H1 (cell line): ENCODE measurements around the gene ABCC9. TPM values are rescaled to one million over a fixed set of nuclear protein-coding genes. Genes with fewer than 3 reads are reported as not detected.

Experiments used
- CTCF ChIA-PET: fragments of 300-600 bp; sonication (Branson Sonifier 250); formaldehyde crosslinking; loops from one replicate; lab custom pipeline; 2021; ENCODE audit not compliant: partially characterized antibody; lab: Charles Lee
- POLR2A ChIA-PET: fragments of 300-600 bp; sonication (Branson Sonifier 250); formaldehyde crosslinking; loops from one replicate; lab custom pipeline; 2021; ENCODE audit warnings: inconsistent platforms; ENCODE audit not compliant: partially characterized antibody; lab: Charles Lee
- DNase-seq, 2 experiments: peaks; one replicate each; pipeline versions ENCODE4 v3.0.0 to v3.0.0-alpha.2; 2010 to 2022; ENCODE audit warnings: low spot score in 2 of 2, low read depth in 1 of 2, mixed read lengths in 1 of 2
- FAIRE-seq: peaks from 2 replicates; lab custom pipeline; 2011; peaks lifted over from hg19 to GRCh38; lab: Jason Lieb, UNC
- H2AFZ ChIP-seq: 2 replicates; pipeline ENCODE4 v1.8.1; 2012; ENCODE audit warnings: low read length, inconsistent platforms
- H2AK5ac ChIP-seq: 2 replicates; pipeline ENCODE4 v1.6.1; 2013; ENCODE audit warnings: low read depth, low read length
- H2BK120ac ChIP-seq: replicated peaks from 2 replicates; pipeline ENCODE3; 2013; ENCODE audit warnings: low read depth, low read length, inconsistent platforms
- H2BK12ac ChIP-seq: 2 replicates; pipeline ENCODE4 v1.6.1; 2013; ENCODE audit warnings: low read depth, low read length
- H2BK15ac ChIP-seq: 2 replicates; pipeline ENCODE4 v1.6.1; 2013; ENCODE audit warnings: low read length
- H2BK20ac ChIP-seq: 2 replicates; pipeline ENCODE4 v1.6.1; 2013; ENCODE audit warnings: low read length
- H2BK5ac ChIP-seq: 2 replicates; pipeline ENCODE4 v1.6.1; 2013; ENCODE audit warnings: low read depth, low read length
- H3K14ac ChIP-seq: 2 replicates; pipeline ENCODE4 v1.6.1; 2013; ENCODE audit warnings: inconsistent platforms; ENCODE audit not compliant: insufficient read length
- H3K18ac ChIP-seq: 2 replicates; pipeline ENCODE4 v1.6.1; 2013; ENCODE audit warnings: low read length; ENCODE audit errors: extremely low read depth
- H3K23ac ChIP-seq: 2 replicates; pipeline ENCODE4 v1.6.1; 2013; ENCODE audit warnings: inconsistent platforms; ENCODE audit not compliant: insufficient read length
- H3K23me2 ChIP-seq: 2 replicates; pipeline ENCODE4 v1.6.1; 2013; ENCODE audit warnings: low read depth, low read length
- H3K27ac ChIP-seq: 2 replicates; pipeline ENCODE4 v1.6.1; 2011; ENCODE audit warnings: low read depth, low read length, inconsistent platforms
- H3K27me3 ChIP-seq, 4 experiments: replicated peaks in 1 of 4; 1 replicate in 1 of 4; 2 replicates in 3 of 4; pipeline versions ENCODE4 v1.6.1 to v1.8.1; 2011 to 2013; ENCODE audit warnings: low read length in 3 of 4, mild to moderate bottlenecking in 3 of 4, inconsistent platforms in 2 of 4, mixed read lengths in 2 of 4, moderate library complexity in 1 of 4; ENCODE audit not compliant: control insufficient read depth in 3 of 4, insufficient read depth in 3 of 4; ENCODE audit errors: extremely low read depth in 1 of 4
- H3K36me3 ChIP-seq, 4 experiments: 2 replicates each; pipeline versions ENCODE4 v1.6.1 to v1.8.1; 2011 to 2013; ENCODE audit warnings: mild to moderate bottlenecking in 4 of 4, low read length in 3 of 4, moderate library complexity in 2 of 4, control low read depth in 1 of 4, inconsistent platforms in 1 of 4; ENCODE audit not compliant: insufficient read depth in 4 of 4, control insufficient read depth in 2 of 4
- H3K4ac ChIP-seq: replicated peaks from 2 replicates; pipeline ENCODE3; 2013; ENCODE audit warnings: low read length, low read depth, mixed read lengths, inconsistent platforms; ENCODE audit not compliant: insufficient read length
- H3K4me1 ChIP-seq, 4 experiments: replicated peaks in 1 of 4; 1 replicate in 1 of 4; 2 replicates in 3 of 4; pipeline versions ENCODE4 v1.6.1 to v1.8.1; 2011 to 2013; ENCODE audit warnings: low read length in 3 of 4, inconsistent platforms in 2 of 4, mixed read lengths in 1 of 4; ENCODE audit not compliant: insufficient read depth in 4 of 4, control insufficient read depth in 3 of 4
- H3K4me2 ChIP-seq, 2 experiments: 2 replicates each; pipeline versions ENCODE4 v1.6.1 to v1.8.1; 2011 to 2013; ENCODE audit warnings: low read depth in 2 of 2, low read length in 2 of 2, control low read depth in 1 of 2, inconsistent platforms in 1 of 2, mild to moderate bottlenecking in 1 of 2; ENCODE audit not compliant: insufficient read depth in 1 of 2
- H3K4me3 ChIP-seq, 4 experiments: fragments of 200-600, 300-600 bp in 1 of 4; sonication (generic), shearing (Covaris generic), sonication (Bioruptor Twin) in 1 of 4; 2 replicates each; pipeline versions ENCODE4 v1.5.1 to v1.8.1; 2011 to 2016; ENCODE audit warnings: low read length in 4 of 4, low read depth in 3 of 4, control low read depth in 2 of 4, inconsistent platforms in 2 of 4, mild to moderate bottlenecking in 2 of 4, mixed read lengths in 1 of 4, moderate library complexity in 1 of 4; ENCODE audit not compliant: insufficient read depth in 2 of 4; ENCODE audit errors: extremely low read depth in 1 of 4
- H3K56ac ChIP-seq: replicated peaks from 2 replicates; pipeline ENCODE3; 2013; ENCODE audit warnings: low read depth, mild to moderate bottlenecking, mixed read lengths, low read length, inconsistent platforms; ENCODE audit not compliant: insufficient read length
- H3K79me1 ChIP-seq: 2 replicates; pipeline ENCODE4 v1.6.1; 2013; ENCODE audit warnings: low read depth, low read length, control low read depth
- H3K79me2 ChIP-seq, 2 experiments: 2 replicates each; pipeline versions ENCODE4 v1.6.1 to v1.8.1; 2012 to 2013; ENCODE audit warnings: low read length in 2 of 2, mild to moderate bottlenecking in 2 of 2, inconsistent platforms in 1 of 2; ENCODE audit not compliant: insufficient read depth in 2 of 2, control insufficient read depth in 1 of 2
- H3K9ac ChIP-seq, 4 experiments: replicated peaks in 1 of 4; 1 replicate in 1 of 4; 2 replicates in 3 of 4; pipeline versions ENCODE4 v1.6.1 to v1.8.1; 2011 to 2013; ENCODE audit warnings: low read depth in 3 of 4, low read length in 3 of 4, control low read depth in 2 of 4, mild to moderate bottlenecking in 2 of 4, moderate library complexity in 2 of 4, inconsistent platforms in 1 of 4; ENCODE audit errors: extremely low read depth in 1 of 4
- H3K9me3 ChIP-seq, 2 experiments: 2 replicates each; pipeline versions ENCODE4 v1.6.1 to v1.8.1; 2012 to 2013; ENCODE audit warnings: mild to moderate bottlenecking in 2 of 2, moderate library complexity in 2 of 2, control low read depth in 1 of 2, inconsistent platforms in 1 of 2, low read depth in 1 of 2, low read length in 1 of 2, mixed read lengths in 1 of 2; ENCODE audit not compliant: insufficient read depth in 2 of 2
- H4K20me1 ChIP-seq, 2 experiments: replicated peaks in 1 of 2; 2 replicates each; pipeline versions ENCODE3 to v1.8.1; 2011 to 2013; ENCODE audit warnings: inconsistent platforms in 2 of 2, low read length in 2 of 2, mild to moderate bottlenecking in 1 of 2; ENCODE audit not compliant: insufficient read depth in 2 of 2, control insufficient read depth in 1 of 2
- H4K5ac ChIP-seq: 2 replicates; pipeline ENCODE4 v1.6.1; 2013; ENCODE audit warnings: low read length, low read depth, mixed read lengths, inconsistent platforms; ENCODE audit not compliant: insufficient read length
- H4K8ac ChIP-seq: 2 replicates; pipeline ENCODE4 v1.8.0; 2013; ENCODE audit warnings: mild to moderate bottlenecking, moderate library complexity, low read length, inconsistent platforms; ENCODE audit not compliant: insufficient read depth; ENCODE audit errors: extremely low read depth
- H4K91ac ChIP-seq: replicated peaks from 2 replicates; pipeline ENCODE3; 2013; ENCODE audit warnings: low read length, mixed read lengths, inconsistent platforms; ENCODE audit not compliant: insufficient read length
- BCL11A ChIP-seq, 2 experiments: IDR thresholded peaks; one replicate each; pipeline ENCODE4 v1.6.1; 2011; ENCODE audit warnings: low read depth in 2 of 2, low read length in 2 of 2, mild to moderate bottlenecking in 2 of 2
- EZH2 ChIP-seq: fragments of 200-600 bp; sonication (generic); IDR thresholded peaks from 2 replicates; pipeline ENCODE4 v1.7.1; 2012; ENCODE audit warnings: low read depth, mild to moderate bottlenecking, moderate library complexity, low read length, inconsistent platforms; ENCODE audit not compliant: severe bottlenecking
- HDAC6 ChIP-seq: IDR thresholded peaks from one replicate; pipeline ENCODE4 v1.7.1; 2012; ENCODE audit warnings: low read depth, mild to moderate bottlenecking, inconsistent platforms, low read length, moderate library complexity
- JUN ChIP-seq: IDR thresholded peaks from 2 replicates; pipeline ENCODE4 v1.6.1; 2011; ENCODE audit warnings: low read depth, mild to moderate bottlenecking, improper control_type of control experiment, low read length
- JUND ChIP-seq: IDR thresholded peaks from 2 replicates; pipeline ENCODE4 v1.6.1; 2011; ENCODE audit warnings: mild to moderate bottlenecking, improper control_type of control experiment, low read length
- KDM4A ChIP-seq: IDR thresholded peaks from one replicate; pipeline ENCODE4 v1.7.1; 2012; ENCODE audit warnings: low read depth, mild to moderate bottlenecking, moderate library complexity, low read length, inconsistent platforms; ENCODE audit not compliant: severe bottlenecking
- PHF8 ChIP-seq: fragments of 200-600 bp; sonication (generic); conservative IDR thresholded peaks from 2 replicates; pipeline ENCODE4 v1.7.1; 2012; ENCODE audit warnings: low read depth, mild to moderate bottlenecking, inconsistent platforms, low read length, moderate library complexity
- RAD21 ChIP-seq, 2 experiments: IDR thresholded peaks in 1 of 2; conservative IDR thresholded peaks in 1 of 2; 2 replicates each; pipeline ENCODE4 v1.6.1; 2011; ENCODE audit warnings: low read depth in 2 of 2, low read length in 2 of 2, improper control_type of control experiment in 1 of 2, inconsistent platforms in 1 of 2, mild to moderate bottlenecking in 1 of 2, moderate library complexity in 1 of 2
- SP1 ChIP-seq: IDR thresholded peaks from 2 replicates; pipeline ENCODE4 v1.6.1; 2011; ENCODE audit warnings: low read depth, low read length
- SP2 ChIP-seq: IDR thresholded peaks from 2 replicates; pipeline ENCODE4 v1.6.1; 2012; ENCODE audit warnings: mild to moderate bottlenecking, low read length, inconsistent platforms
- SP4 ChIP-seq: IDR thresholded peaks from 2 replicates; pipeline ENCODE4 v1.6.1; 2012; ENCODE audit warnings: low read length, inconsistent platforms
- TEAD4 ChIP-seq: IDR thresholded peaks from 2 replicates; pipeline ENCODE4 v1.6.1; 2012; ENCODE audit warnings: low read depth, low read length, inconsistent platforms, mixed read lengths
- WGBS, 2 experiments: shearing (Covaris generic) in 1 of 2; methylation state at CpG; one replicate each; pipeline versions ENCODE4 v1.1.6 to v1.1.7; 2013 to 2015; ENCODE audit warnings: low lambda C conversion rate in 2 of 2, mixed read lengths in 2 of 2, inconsistent platforms in 1 of 2, low coverage in 1 of 2, missing lambda C conversion rate in 1 of 2; ENCODE audit not compliant: insufficient replicate concordance in 2 of 2, insufficient coverage in 1 of 2, insufficient read length in 1 of 2; ENCODE audit errors: extremely low coverage in 1 of 2, missing lambda C conversion rate in 1 of 2; 5-methylcytosine and 5-hydroxymethylcytosine counted together
- polyA plus RNA-seq, 7 experiments: library from polyadenylated mRNA; depleted of rRNA in 3 of 7; stranded (reverse) in 5 of 7; unstranded in 2 of 7; fragments of >200 nt in 5 of 7; fragments of 200-250 nt in 2 of 7; gene quantifications; 1 replicate in 5 of 7; 2 replicates in 1 of 7; 4 replicates in 1 of 7; pipeline versions ENCODE4 v1.2.1 to v1.2.3, GENCODE V29; 2011 to 2013; ENCODE audit warnings: missing spikeins in 2 of 7, mixed read lengths in 2 of 7
- total RNA-seq: library from RNA; stranded (reverse); fragmentation: NEBNext Ultra II Directional; extraction: Animal tissue kit (Norgen Biotek cat#: 25700); gene quantifications from 2 replicates; pipeline ENCODE4 v1.2.1, GENCODE V29; 2021

Gene ABCC9
- total and polyA plus RNA-seq, 2 of the 8 experiments (the other 6 are each of a cell fraction or from before 2014, with no cell fraction given) = under 0.01 TPM; not detected in 1

- H3K79me1 ChIP-seq = no peaks in the 10 kb centered on the region
- no peak overlapping the region for H2AK5ac ChIP-seq
- H3K4ac ChIP-seq = no peak overlapping the region
- H2BK120ac ChIP-seq = no peak overlapping the region
- no peak overlapping the region for H3K9ac ChIP-seq
- no peaks in the 10 kb centered on the region for H3K27me3 ChIP-seq
- H2BK15ac ChIP-seq = no peak overlapping the region
- H2AFZ ChIP-seq = no peak overlapping the region
- no peak overlapping the region for H2BK12ac ChIP-seq
- H3K23ac ChIP-seq = no peak overlapping the region
- no peak for FAIRE-seq
- no peaks in the 10 kb centered on the region for H3K9me3 ChIP-seq
- 84% methylated on average over 1 of the region's 1 CpG; no CpG with 5 or more reads in 1 of the 2 experiments for WGBS, 2 experiments
- no peak overlapping the region for H3K18ac ChIP-seq
- no peaks in the 10 kb centered on the region for H3K23me2 ChIP-seq
- TF ChIP-seq PHF8 (no peak), SP1 (no peak), HDAC6 (no peak), JUN (no peak), EZH2 (no peak), SP4 (no peak), SP2 (no peak), BCL11A (IDR thresholded peaks at IDR 0.05; ENCODE audit: low read depth in 2 of 2, low read length in 2 of 2) (no peak), TEAD4 (no peak), JUND (no peak), RAD21 (IDR thresholded peaks at IDR 0.05 in 1 of 2, conservative IDR thresholded peaks at IDR 0.05 in 1 of 2; ENCODE audit: low read depth in 2 of 2, low read length in 2 of 2) (no peak), KDM4A (no peak)
- ChIA-PET CTCF (interaction anchor here (0.8 kb wide), 1 partner anchor 202 kb away, joined by 3 read pairs; no protein-coding TSS in a partner anchor), POLR2A (no interaction called here)
- H3K4me3 ChIP-seq = no peak overlapping the region
- H4K8ac ChIP-seq = no peak overlapping the region
- no peak overlapping the region for H2BK20ac ChIP-seq
- no peak overlapping the region for H3K14ac ChIP-seq
- no peak overlapping the region for H2BK5ac ChIP-seq
- H3K36me3 ChIP-seq = no peaks in the 10 kb centered on the region
- H3K56ac ChIP-seq = no peak overlapping the region
- H4K5ac ChIP-seq = no peak overlapping the region
- H3K4me2 ChIP-seq = no peak overlapping the region
- no peaks in the 10 kb centered on the region for H4K20me1 ChIP-seq
- H3K79me2 ChIP-seq = no peaks in the 10 kb centered on the region
- H3K4me1 ChIP-seq = peaks cover 0 to 5% (median 0%) of the 10 kb centered on the region in 4 experiments; a peak in 1 of 7 replicates
- DNase-seq = no peak
- no peak overlapping the region for H3K27ac ChIP-seq
- H4K91ac ChIP-seq = no peak overlapping the region
These were observed 27.4 kb downstream of the ABCC9 start for GRCh38 chr12:21913823-21914222.
